OCI-M1 (cell line): ENCODE results near the gene LUC7L3.

Experiments
- DNase-seq: peaks from one replicate; lab custom pipeline; 2025; lab: John Stamatoyannopoulos, UW

Gene LUC7L3

DNA sequence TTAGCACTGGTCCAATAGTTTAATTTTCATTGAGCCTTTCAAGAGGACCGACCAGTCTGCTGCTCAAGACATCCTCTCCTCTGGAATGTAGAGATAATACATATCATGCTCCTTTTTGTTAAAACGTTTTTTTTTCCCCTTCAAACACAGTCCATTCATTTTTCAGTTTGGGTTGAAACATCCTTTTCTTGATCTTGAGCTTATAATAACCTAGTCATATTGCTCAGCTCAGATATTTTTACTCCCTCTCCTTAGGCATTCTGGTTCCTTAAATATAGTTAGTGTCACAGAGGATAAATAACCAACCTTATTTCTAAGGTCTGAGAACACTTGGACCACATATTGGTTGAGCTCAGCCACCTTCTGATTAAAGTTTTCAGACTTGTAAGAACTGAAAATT lies 35.1 kb downstream of the LUC7L3 start:
- no peak for DNase-seq

DNA sequence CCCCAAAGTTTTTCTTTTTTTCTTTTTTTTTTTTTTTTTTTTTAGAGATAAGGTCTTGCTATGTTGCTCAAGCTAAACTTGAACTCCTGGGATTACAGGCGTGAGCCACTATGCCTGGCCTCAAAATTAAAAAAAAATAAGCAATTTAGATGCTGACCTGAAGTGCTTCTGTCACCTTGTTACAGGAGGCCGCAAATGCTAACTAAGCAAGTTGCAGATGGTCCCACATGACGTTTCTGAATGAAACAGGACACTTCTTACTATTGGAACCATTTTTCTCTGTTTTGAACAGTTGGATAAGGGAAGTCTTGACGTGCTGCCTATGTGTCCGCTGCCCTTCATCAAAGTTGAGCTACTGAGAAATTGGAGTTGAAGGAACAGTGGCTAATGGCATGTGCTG lies 39.1 kb downstream of the LUC7L3 start:
- DNase-seq, result no peak

- DNase-seq, result no peak
Measured at GRCh38 chr17:50758989-50759544, 39.7 kb downstream of the LUC7L3 start.

- DNase-seq, result no peak
Measured at GRCh38 chr17:50762177-50762576, 42.8 kb downstream of the LUC7L3 start.

GRCh38 chr17:50763716-50764475 lies 44.5 kb downstream of the LUC7L3 start:
- DNase-seq, result no peak

DNA sequence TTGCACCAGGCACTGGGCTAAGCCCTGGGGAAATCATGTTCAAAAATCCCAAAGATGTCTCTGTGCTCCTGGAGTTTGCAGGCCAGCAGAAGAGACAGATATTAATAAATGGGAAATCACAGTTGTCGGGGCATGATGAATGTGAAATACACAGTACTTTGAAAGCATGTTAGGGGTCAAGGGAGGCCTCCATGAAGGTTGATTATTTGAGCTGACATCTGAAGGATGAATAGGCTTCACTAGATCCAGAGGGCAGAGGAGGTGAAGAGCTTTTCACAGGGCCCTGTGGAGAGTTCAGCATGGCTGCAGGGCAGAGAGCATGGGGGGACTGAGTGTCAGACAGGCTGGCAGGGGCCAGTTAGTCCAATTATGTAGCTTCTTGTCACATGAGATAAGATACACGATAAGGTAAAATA lies 45.3 kb downstream of the LUC7L3 start:
- no peak for DNase-seq

DNA sequence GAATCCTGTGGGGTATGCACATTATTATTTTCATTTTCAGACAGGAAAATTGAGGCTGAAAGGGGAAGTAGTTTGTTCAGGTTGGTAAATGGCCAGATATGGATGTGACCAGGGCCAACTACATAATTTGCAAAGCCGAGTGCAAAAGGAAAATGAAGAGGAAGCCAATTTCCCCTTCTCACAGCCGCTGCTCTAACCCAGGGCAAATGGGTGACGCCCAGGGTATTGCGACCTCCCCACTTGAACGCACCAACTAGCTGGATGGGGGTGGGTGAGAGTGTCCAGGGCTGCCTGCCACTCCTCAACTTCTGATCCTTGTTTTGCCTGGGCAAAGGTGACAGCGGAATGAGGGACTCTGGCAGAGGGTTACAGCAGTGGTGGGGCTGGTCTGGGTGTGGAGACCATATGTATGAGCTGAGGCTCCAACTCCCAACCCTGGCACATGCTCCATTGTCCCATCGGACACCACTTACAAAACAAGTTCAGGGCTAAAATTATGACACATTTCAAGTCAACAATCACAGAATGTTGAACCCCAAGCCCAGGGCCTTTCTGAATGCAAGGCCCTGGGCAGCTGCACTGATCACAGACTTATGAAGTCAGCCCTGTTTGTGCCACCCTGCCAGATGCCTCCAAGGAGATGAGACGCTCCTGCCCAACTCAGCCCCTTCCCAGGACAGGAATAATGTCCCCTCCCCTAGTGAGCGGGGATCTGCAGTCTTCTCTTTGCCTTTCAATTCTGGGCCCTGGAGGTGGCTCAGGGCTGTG lies 46.2 kb downstream of the LUC7L3 start:
- DNase-seq, result peak; percentile 71

GRCh38 chr17:50766222-50767023 lies 47.0 kb downstream of the LUC7L3 start:
- no peak for DNase-seq

GRCh38 chr17:50767030-50767429 lies 47.6 kb downstream of the LUC7L3 start:
- DNase-seq, result no peak

GRCh38 chr17:50767446-50767845 lies 48.0 kb downstream of the LUC7L3 start, which contains the start of gene ANKRD40CL:
ANKRD40CL (minus strand) TSS chr17:50767518; CDS start chr17:50766913, 605 bp downstream.
- no peak for DNase-seq

GRCh38 chr17:50768346-50768761 lies 49.0 kb downstream of the LUC7L3 start:
- no peak for DNase-seq

GRCh38 chr17:50769884-50770283 lies 50.5 kb downstream of the LUC7L3 start:
- no peak for DNase-seq

GRCh38 chr17:50770346-50770745 lies 50.9 kb downstream of the LUC7L3 start:
- DNase-seq, result no peak

- DNase-seq, result no peak
Measured at GRCh38 chr17:50771991-50772785, 52.8 kb downstream of the LUC7L3 start.

DNA sequence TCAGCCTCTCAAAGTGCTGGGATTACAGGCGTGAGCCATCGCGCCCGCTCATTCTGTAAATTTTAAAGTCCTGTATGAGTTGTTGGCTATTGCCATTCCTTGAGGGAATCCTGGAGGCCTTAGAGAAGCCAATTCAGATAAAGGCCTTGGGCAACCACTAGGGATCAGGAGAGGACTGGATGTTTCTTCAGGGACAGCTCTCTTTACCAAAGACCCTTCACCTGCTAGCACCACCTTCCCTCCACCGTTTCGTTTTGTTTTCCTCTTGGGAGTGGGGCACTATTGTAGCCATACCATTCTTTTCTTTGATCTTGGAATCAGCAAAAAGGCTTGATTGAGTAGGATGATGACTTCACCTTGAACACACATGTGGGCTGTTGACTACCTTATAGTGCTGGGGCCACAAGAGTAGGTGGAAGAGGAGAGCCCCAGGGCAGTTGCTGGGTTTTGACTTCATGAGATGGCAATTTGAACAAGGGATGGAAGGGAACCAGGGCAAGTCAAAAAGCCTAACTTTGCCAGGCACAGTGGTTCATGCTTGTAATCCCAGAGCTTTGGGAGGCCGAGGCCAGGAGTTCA lies 54.9 kb downstream of the LUC7L3 start:
- no peak for DNase-seq

DNA sequence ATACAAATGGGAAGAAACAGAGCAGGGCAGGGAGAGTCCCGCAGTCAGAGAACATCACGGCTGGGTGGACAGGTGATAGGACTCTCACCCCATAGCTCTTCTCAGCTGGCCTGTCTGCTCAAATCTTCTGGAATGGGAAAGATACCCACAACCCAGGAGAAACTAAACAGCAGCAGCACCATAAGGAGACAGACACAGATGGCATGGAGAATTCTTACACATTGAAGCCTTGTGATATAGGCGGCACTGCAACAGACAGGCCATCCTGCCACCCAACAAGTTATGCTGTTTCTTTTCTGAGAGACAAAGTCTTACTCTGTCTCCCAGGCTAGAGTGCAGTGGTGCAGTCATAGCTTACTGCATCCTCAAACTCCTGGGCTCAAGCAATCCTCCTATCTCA lies 56.5 kb downstream of the LUC7L3 start:
- no peak for DNase-seq

DNA sequence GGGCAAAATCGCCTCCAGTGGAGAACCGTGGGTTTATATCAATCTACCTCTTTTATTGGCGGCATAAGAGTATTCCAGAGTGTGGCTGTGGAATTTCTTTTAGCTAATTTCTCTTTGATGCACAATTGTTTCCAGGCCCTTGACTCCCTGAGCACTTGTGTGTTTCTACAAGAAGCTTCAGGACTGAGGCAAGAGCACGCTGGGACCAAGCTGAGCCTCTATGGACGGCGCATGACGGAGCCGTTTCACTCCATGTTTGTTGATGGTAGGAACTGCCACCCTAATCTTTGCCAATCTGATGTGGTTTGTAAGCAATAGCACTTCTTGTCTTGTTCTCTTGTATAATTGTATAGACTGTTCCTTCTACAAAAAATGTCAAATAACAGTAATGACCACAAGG lies 59.1 kb downstream of the LUC7L3 start:
- DNase-seq, result no peak

DNA sequence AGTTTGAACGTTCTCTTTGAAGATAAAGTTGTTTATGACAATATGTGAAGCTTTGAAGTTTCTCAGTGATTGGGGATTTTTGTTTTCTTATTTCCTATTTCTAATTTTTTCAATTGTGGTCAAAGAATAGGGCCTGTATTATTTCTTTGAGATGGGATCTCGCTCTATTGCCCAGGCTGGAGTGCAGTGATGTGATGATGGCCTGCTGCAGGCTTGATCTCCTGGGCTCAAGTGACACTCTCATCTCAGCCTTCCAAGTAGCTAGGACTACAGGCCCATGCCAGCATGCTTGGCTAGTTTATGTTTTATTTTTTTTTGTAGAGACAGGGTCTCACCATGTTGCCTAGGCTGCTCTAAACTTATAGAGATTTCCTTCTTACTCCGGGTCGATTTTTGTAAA lies 59.6 kb downstream of the LUC7L3 start:
- DNase-seq, result no peak

DNA sequence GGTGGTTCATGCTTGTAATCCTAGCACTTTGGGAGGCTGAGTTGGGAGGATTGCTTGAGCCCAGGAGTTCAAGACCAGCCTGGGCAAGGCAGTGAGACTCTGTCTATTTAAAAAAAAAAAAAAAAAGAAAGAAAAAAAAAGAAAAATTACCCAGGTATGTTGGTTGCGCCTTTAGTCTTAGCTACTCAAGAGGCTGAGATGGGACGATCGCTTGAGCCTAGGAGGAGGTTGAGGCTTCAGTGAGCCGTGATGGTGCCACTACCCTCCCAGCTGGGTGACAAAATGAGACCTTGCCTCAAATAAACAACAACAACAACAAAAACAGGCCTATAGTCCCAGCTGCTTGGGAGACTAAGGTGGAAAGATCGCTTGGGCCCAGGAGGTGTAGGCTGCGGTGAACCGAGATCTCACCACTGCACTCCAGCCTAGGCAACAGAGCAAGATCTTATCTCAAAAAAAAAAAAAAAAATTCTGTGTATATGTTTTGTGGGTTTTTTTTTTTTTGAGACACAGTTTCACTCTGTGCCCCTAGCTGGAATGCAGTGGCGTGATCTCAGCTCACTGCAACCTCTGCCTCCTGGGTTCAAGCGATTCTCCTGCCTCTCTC lies 60.4 kb downstream of the LUC7L3 start:
- DNase-seq, result no peak

GRCh38 chr17:50781167-50781566 lies 61.8 kb downstream of the LUC7L3 start:
- DNase-seq, result no peak
